ENCODE measurements around the gene DDX47.
"Not testable (repeated sequence)": the region's sequence is repeated elsewhere in the genome, so short reads cannot be mapped to it uniquely, and the experiment has no call there.

DDX47 gene

DNA sequence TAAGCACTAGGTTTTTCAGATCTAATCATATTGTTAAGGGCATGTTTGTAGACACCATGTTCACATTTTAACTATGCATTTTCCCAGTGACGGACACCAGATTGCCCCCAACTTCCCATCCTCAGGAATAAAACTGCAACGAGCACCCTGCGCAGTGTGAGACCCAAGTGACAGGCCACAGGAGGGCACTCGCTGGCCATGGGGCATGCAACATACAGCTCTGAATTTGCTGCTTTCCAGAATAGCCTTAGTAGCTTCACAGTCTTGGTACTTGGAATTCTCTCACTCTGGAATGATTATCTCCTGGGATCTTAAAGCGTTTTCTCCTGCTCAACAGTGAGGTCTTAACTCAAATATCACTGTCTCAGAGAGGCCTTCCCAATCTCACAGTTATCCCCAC is 972 bp upstream of the DDX47 start:
- no peak overlapping the region for H3K27ac ChIP-seq
- no peak for TF ChIP-seq ZFX (IDR thresholded peaks at IDR 0.05; ENCODE audit: borderline replicate concordance)

DNA sequence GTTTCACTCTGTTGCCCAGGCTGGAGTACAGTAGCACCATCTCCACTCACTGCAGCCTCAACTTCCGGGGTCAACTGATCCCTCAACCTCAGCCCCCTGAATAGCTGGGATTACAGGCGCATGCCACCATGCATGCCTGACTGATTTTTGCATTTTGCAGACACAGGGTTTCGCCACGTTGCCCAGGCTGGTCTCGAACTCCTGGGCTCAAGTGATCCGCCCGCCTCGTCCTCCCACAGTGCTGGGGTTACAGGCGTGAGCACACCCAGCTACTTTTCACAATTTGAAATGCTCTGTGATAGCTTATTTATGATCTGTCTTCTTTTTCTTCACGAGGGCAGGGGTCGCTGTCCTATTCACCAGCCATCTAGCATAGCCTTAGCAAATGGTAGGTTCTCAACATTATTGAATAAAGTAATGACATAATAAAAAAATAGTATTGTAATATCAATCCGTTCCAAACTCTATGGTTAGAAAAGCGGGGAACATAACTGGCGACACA is 477 bp upstream of the DDX47 start:
- no peak overlapping the region for H3K27ac ChIP-seq
- TF ChIP-seq, protein P1, sequence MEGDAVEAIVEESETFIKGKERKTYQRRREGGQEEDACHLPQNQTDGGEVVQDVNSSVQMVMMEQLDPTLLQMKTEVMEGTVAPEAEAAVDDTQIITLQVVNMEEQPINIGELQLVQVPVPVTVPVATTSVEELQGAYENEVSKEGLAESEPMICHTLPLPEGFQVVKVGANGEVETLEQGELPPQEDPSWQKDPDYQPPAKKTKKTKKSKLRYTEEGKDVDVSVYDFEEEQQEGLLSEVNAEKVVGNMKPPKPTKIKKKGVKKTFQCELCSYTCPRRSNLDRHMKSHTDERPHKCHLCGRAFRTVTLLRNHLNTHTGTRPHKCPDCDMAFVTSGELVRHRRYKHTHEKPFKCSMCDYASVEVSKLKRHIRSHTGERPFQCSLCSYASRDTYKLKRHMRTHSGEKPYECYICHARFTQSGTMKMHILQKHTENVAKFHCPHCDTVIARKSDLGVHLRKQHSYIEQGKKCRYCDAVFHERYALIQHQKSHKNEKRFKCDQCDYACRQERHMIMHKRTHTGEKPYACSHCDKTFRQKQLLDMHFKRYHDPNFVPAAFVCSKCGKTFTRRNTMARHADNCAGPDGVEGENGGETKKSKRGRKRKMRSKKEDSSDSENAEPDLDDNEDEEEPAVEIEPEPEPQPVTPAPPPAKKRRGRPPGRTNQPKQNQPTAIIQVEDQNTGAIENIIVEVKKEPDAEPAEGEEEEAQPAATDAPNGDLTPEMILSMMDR (IDR thresholded peaks at IDR 0.05) = no peak
- TF ChIP-seq ZFX (IDR thresholded peaks at IDR 0.05; ENCODE audit: borderline replicate concordance) = no peak

DNA sequence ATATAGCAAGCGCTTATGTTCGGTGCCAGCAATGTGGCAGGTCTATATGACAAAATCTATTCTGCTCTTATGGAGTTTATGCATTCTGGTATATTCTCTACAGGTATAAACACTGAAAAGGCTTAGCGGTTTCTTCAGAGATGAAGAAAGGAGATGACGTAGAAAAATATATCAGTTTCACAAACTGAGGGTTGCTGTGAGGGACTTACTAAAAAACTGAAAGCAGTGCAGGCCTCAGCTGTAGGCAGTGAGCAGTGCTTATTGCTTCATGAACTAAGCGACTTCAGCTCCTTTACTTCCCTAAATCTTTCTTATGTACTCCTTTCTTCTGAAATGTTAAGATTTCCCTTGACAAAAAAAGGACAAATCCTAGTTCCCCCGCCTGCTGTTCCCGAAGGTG is 4.5 kb downstream of the DDX47 start:
- H3K27ac ChIP-seq = no peak overlapping the region
- TF ChIP-seq ZFX (IDR thresholded peaks at IDR 0.05; ENCODE audit: borderline replicate concordance) = no peak
- TF ChIP-seq, protein P1 (IDR thresholded peaks at IDR 0.05) = no peak

DNA sequence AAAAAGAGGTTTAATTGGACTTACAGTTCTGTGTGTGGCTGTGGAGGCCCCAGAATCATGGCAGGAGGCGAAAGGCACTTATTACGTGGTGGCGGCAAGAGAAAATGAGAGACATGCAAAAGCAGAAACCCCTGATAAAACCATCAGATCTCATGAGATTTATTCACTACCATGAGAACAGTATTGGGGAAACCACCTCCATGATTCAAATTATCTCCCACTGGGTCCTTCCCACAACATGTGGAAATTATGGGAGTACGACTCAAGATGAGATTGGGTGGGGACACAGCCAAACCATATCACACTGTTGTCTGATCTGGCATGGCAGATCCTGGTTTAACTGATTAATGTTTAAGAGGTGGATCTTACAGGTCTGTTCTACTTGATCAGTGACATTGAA is 5.6 kb downstream of the DDX47 start:
- TF ChIP-seq, protein P1 (IDR thresholded peaks at IDR 0.05) = no peak
- H3K27ac ChIP-seq = no peak overlapping the region

DNA sequence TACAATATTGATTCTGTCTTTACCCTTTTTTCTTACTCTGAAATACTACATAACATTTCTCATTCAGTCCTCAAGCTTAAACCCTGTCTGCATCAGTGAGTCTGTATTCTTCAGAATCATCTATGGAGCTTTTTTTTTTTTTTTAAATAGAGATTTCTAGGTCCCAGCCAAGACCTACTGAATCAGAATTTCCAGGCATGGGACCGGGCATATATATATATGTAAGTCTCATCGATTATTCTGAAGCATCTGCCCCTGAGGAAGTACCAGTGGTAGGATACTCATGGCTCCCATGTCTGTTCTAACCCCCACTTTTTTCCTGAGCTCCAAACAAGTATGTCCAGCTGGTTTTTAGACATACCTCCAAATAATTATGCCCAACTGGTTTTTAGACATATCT is 6.1 kb downstream of the DDX47 start:
- no peak overlapping the region for H3K27ac ChIP-seq
- TF ChIP-seq ZFX (IDR thresholded peaks at IDR 0.05; ENCODE audit: borderline replicate concordance) = no peak
- TF ChIP-seq, protein P1 (IDR thresholded peaks at IDR 0.05) = no peak

DNA sequence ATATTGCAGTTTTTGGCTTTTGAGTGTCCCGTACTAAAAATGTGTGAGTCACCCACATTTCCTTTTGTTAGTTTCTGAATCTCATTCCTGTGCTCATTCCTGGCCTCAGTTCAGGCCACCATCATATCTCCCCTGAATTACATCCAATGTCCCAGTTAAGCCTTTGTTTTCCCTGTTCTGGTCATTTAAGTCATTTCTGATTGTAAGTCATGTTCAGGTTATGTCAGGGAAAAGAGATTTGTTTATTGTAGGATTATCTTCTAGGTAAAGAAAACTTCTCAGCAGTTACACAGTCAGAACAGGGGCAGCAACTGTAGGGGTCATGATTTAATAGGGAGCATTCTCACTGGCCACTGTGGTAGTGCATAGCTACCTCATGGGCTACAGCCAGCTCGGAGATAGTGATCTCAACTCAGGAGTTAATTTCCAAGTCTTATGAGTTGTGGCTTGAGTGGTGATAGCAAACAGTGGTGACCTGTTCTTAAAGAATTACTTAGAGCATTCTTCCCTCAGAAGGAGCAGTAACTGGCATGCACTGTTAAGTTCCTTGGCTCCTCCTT is 6.7 kb downstream of the DDX47 start:
- TF ChIP-seq, protein P1 (IDR thresholded peaks at IDR 0.05) = no peak
- no peak for TF ChIP-seq ZFX (IDR thresholded peaks at IDR 0.05; ENCODE audit: borderline replicate concordance)
- no peak overlapping the region for H3K27ac ChIP-seq

DNA sequence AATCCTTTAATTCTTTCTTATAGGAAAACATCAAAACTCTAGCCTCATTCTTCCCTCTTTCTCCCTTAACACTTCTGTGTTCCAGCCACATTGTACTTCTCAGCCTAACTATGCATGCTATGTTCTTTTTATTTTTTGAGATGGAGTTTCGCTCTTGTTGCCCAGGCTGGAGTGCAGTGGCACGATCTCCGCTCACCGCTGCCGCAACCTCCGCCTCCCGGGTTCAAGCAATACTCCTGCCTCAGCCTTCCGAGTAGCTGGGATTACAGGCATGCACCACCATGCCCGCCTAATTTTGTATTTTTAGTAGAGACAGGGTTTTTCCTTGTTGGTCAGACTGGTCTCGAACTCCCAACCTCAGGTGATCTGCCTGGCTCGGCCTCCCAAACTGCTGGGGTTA is 7.2 kb downstream of the DDX47 start:
- H3K27ac ChIP-seq = not testable (repeated sequence)

DNA sequence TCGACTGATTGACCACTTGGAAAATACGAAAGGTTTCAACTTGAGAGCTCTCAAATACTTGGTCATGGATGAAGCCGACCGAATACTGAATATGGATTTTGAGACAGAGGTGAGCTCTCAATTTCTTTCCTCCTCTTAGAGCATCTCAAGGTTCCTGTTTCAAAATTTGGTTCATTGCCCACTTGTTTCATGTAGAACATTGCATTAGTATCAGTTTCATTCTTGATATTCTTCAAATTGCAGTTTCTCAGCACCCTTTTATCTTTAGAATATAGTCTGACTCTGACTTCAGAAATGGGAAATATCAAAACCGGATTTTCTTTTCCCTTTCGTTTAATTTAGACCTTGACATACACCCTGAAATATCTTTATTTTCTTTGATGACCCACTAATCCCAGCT is 8.8 kb downstream of the DDX47 start:
- no peak overlapping the region for H3K27ac ChIP-seq
- TF ChIP-seq ZFX (IDR thresholded peaks at IDR 0.05; ENCODE audit: borderline replicate concordance) = no peak
- TF ChIP-seq, protein P1 (IDR thresholded peaks at IDR 0.05) = no peak

Measured in 22Rv1 (cell line).